Endothelial cell of umbilical vein (primary cell): ENCODE results near the gene GTF2H4. TPM values are rescaled to one million over a fixed set of nuclear protein-coding genes. Genes with fewer than 3 reads are reported as not detected.

Source experiments
- BruUV-seq: library from RNA; stranded (reverse); fragments of 400-500 nt; replicated peaks from 2 replicates; lab custom pipeline; 2021; lab: Mats Ljungman, UMichigan
- CTCF ChIA-PET: fragments of 300-600, 350-600 bp; sonication (Branson Sonifier 250); formaldehyde crosslinking; loops from one replicate; lab custom pipeline; 2021; ENCODE audit warnings: antibody characterized with exemption, inconsistent platforms; lab: Charles Lee
- POLR2A ChIA-PET: fragments of 300-600, 350-600 bp; sonication (Branson Sonifier 250); formaldehyde crosslinking; loops from one replicate; lab custom pipeline; 2021; ENCODE audit warnings: antibody characterized with exemption, inconsistent platforms; lab: Charles Lee
- DNase-seq: peaks from one replicate; pipeline ENCODE4 v3.0.0-alpha.2; 2011; ENCODE audit warnings: low read depth, low spot score
- FAIRE-seq: peaks from 2 replicates; lab custom pipeline; 2011; peaks lifted over from hg19 to GRCh38; lab: Jason Lieb, UNC
- H2AFZ ChIP-seq: 2 replicates; pipeline ENCODE4 v1.6.0; 2012; ENCODE audit warnings: low read depth, low read length, control low read depth, inconsistent platforms
- H3K27ac ChIP-seq: 2 replicates; pipeline ENCODE4 v1.5.1; 2011; ENCODE audit warnings: low read depth, mild to moderate bottlenecking, control low read depth, low read length, moderate library complexity; ENCODE audit not compliant: insufficient read depth
- H3K27me3 ChIP-seq, 2 experiments: 2 replicates each; pipeline versions ENCODE4 v1.6.0 to v1.6.1; 2011; ENCODE audit warnings: low read length in 2 of 2, mixed read lengths in 1 of 2; ENCODE audit not compliant: control insufficient read depth in 2 of 2, insufficient read depth in 2 of 2
- H3K36me3 ChIP-seq, 2 experiments: 2 replicates in 1 of 2; 3 replicates in 1 of 2; pipeline ENCODE4 v1.5.1; 2011; ENCODE audit warnings: low read length in 2 of 2, mild to moderate bottlenecking in 1 of 2, moderate library complexity in 1 of 2; ENCODE audit not compliant: control insufficient read depth in 2 of 2, insufficient read depth in 2 of 2; ENCODE audit errors: extremely low read depth in 1 of 2
- H3K4me1 ChIP-seq: 3 replicates; pipeline ENCODE4 v1.5.1; 2011; ENCODE audit warnings: mild to moderate bottlenecking, low read length; ENCODE audit not compliant: control insufficient read depth, insufficient read depth; ENCODE audit errors: extremely low read depth
- H3K4me2 ChIP-seq: 2 replicates; pipeline ENCODE4 v1.6.1; 2011; ENCODE audit warnings: low read length, control low read depth, mixed read lengths; ENCODE audit not compliant: insufficient read depth
- H3K4me3 ChIP-seq, 3 experiments: fragments of 200-600 bp in 1 of 3; sonication (generic), shearing (Covaris generic) in 1 of 3; replicated peaks in 1 of 3; 2 replicates each; pipeline ENCODE4 v1.5.1; 2011 to 2016; ENCODE audit warnings: control low read depth in 3 of 3, low read length in 3 of 3, mild to moderate bottlenecking in 2 of 3, inconsistent platforms in 1 of 3, low read depth in 1 of 3, moderate library complexity in 1 of 3; ENCODE audit not compliant: insufficient read depth in 1 of 3
- H3K79me2 ChIP-seq: 2 replicates; pipeline ENCODE4 v1.6.0; 2012; ENCODE audit warnings: low read length, inconsistent platforms; ENCODE audit not compliant: control insufficient read depth, insufficient read depth
- H3K9ac ChIP-seq: replicated peaks from 2 replicates; pipeline ENCODE3; 2011; ENCODE audit warnings: low read length, control low read depth; ENCODE audit not compliant: insufficient read depth; ENCODE audit errors: extremely low read depth
- H3K9me1 ChIP-seq: replicated peaks from 3 replicates; pipeline ENCODE4 v1.6.0; 2011; ENCODE audit warnings: mild to moderate bottlenecking, low read length; ENCODE audit not compliant: control insufficient read depth, insufficient read depth; ENCODE audit errors: extremely low read depth
- H3K9me3 ChIP-seq: replicated peaks from 2 replicates; pipeline ENCODE4 v1.5.1; 2012; ENCODE audit warnings: low read length, inconsistent platforms; ENCODE audit not compliant: control insufficient read depth, insufficient read depth
- H4K20me1 ChIP-seq: replicated peaks from 2 replicates; pipeline ENCODE3; 2011; ENCODE audit warnings: mild to moderate bottlenecking, low read length; ENCODE audit not compliant: control insufficient read depth, insufficient read depth; ENCODE audit errors: extremely low read depth
- EZH2 ChIP-seq: IDR thresholded peaks from 2 replicates; pipeline ENCODE4 v1.6.1; 2012; ENCODE audit warnings: borderline replicate concordance, low read depth, mild to moderate bottlenecking, moderate library complexity, low read length, inconsistent platforms; ENCODE audit not compliant: severe bottlenecking
- FOS ChIP-seq: IDR thresholded peaks from 2 replicates; pipeline ENCODE4 v1.6.1; 2011; ENCODE audit warnings: mild to moderate bottlenecking, low read length, moderate library complexity, borderline replicate concordance; ENCODE audit not compliant: insufficient read depth
- GATA2 ChIP-seq: IDR thresholded peaks from 2 replicates; pipeline ENCODE4 v1.7.0; 2011; ENCODE audit warnings: low read depth, mild to moderate bottlenecking, moderate library complexity, mixed read lengths, low read length; ENCODE audit not compliant: insufficient read length, insufficient read depth
- JUN ChIP-seq: IDR thresholded peaks from 2 replicates; pipeline ENCODE4 v1.6.1; 2011; ENCODE audit warnings: borderline replicate concordance, low read depth; ENCODE audit not compliant: insufficient read length, insufficient read depth
- MYC ChIP-seq: IDR thresholded peaks from one replicate; pipeline ENCODE4 v1.6.1; 2011; ENCODE audit warnings: mild to moderate bottlenecking, low read depth, low read length
- POLR2A ChIP-seq: IDR thresholded peaks from 2 replicates; pipeline ENCODE4 v1.6.1; 2012; ENCODE audit warnings: low read depth, mild to moderate bottlenecking, control low read depth, low read length
- POLR2AphosphoS5 ChIP-seq: IDR thresholded peaks from 2 replicates; pipeline ENCODE4 v1.6.1; 2012; ENCODE audit warnings: low read depth, mild to moderate bottlenecking, control low read depth, low read length, moderate library complexity; ENCODE audit not compliant: insufficient read depth
- dilution Hi-C: fragments of 300-500 bp; cut with MboI; formaldehyde crosslinking; loops from one replicate; pipeline ENCODE4 v1.15.0; 2019; ENCODE audit warnings: low sequenced_read_pairs; ENCODE audit not compliant: extremely low pct_ligation_motif_present
- intact Hi-C: fragments of 100-400 bp; cut with micrococcal nuclease; formaldehyde crosslinking; loops from one replicate; pipeline ENCODE4 v1.10.0; 2022
- polyA plus RNA-seq, 4 experiments: library from polyadenylated mRNA; depleted of rRNA in 3 of 4; stranded (reverse) in 3 of 4; unstranded in 1 of 4; fragments of >200 nt; gene quantifications; 2 replicates each; pipeline versions ENCODE4 v1.2.1 to v1.2.3, GENCODE V29; 2011 to 2012; ENCODE audit warnings: missing spikeins in 1 of 4
- total RNA-seq: library from RNA; stranded (reverse); gene quantifications from 2 replicates; pipeline ENCODE4 v1.2.3, GENCODE V29; 2021
- TF ChIP-seq, protein P1 (sequence below), 2 donors: IDR thresholded peaks; 1 replicate in 1 of 2; 2 replicates in 1 of 2; pipeline ENCODE4 v1.5.1; 2011; ENCODE audit warnings: low read length in 2 of 2, mild to moderate bottlenecking in 2 of 2, moderate library complexity in 2 of 2, control low read depth in 1 of 2, inconsistent platforms in 1 of 2, low read depth in 1 of 2; ENCODE audit not compliant: insufficient read depth in 1 of 2; ENCODE audit errors: extremely low read depth in 1 of 2
- TF ChIP-seq, protein P2 (sequence below): IDR thresholded peaks from 2 replicates; pipeline ENCODE4 v1.6.1; 2011; ENCODE audit not compliant: insufficient read depth, insufficient read length

GTF2H4 gene
- total and polyA plus RNA-seq, 2 donors (not counting 3 experiments of a cell fraction or from before 2014, with no cell fraction given), result 40.5 to 52.6 TPM

DNA sequence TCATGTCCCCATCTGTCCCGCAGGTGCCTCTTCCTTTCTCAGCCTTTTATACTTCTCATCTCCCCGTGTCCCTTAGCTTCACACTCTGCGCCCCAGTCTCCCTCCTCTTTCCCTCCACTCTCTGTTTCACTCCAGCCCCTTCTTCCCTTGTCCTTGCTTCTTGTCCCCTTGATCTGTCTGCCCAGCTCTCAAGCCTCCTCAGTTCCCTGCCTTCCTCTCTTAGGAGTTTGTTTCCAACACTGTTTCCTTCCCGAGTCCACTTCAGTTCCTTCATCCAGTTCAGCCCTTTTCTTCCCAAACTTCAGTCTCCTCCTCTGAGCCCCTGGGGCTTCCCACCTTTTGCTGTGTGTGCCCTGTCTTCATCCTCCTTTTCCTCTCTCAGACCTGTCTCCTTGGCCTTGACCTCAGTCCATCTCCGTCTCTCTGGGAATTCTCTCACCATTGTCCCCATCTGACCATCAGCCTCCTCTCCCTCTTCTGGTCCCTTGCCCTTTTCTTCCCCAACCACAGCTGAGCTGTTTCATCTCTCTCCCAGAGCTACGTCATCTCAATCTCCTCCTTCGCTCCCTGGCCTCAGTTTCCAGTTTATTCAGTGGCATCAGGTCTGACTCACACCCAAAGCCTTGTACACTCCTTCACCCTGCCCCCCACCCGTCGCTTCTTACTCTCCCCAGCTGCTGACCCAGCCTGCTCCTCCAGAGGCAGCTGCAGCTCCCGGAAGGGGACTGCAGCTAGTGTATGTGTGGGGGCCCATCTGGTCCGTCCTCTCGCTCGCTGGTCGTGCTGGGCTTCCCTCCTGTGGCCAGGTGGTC lies 26.4 kb upstream of the GTF2H4 start:
- peaks cover 0 to 2% of the 10 kb centered on the region in 2 experiments for H3K27me3 ChIP-seq
- no peaks in the 10 kb centered on the region for H3K9me1 ChIP-seq
- no peak overlapping the region for H3K9ac ChIP-seq
- H3K36me3 ChIP-seq, result no peaks in the 10 kb centered on the region
- ChIA-PET POLR2A (no interaction called here), CTCF (interaction anchor here (0.8 to 7.0 kb wide), 6 partner anchors 31 to 205 kb away, joined by 3 to 36 read pairs (median 3); no protein-coding TSS in a partner anchor)
- dilution Hi-C loops (loop anchor here (25.0 kb wide), 1 partner anchor 144 kb away; the partner anchor contains the start of genes FLOT1 and IER3), intact Hi-C loops (no loop called here)
- TF ChIP-seq GATA2, result no peak
- TF ChIP-seq, protein P1, sequence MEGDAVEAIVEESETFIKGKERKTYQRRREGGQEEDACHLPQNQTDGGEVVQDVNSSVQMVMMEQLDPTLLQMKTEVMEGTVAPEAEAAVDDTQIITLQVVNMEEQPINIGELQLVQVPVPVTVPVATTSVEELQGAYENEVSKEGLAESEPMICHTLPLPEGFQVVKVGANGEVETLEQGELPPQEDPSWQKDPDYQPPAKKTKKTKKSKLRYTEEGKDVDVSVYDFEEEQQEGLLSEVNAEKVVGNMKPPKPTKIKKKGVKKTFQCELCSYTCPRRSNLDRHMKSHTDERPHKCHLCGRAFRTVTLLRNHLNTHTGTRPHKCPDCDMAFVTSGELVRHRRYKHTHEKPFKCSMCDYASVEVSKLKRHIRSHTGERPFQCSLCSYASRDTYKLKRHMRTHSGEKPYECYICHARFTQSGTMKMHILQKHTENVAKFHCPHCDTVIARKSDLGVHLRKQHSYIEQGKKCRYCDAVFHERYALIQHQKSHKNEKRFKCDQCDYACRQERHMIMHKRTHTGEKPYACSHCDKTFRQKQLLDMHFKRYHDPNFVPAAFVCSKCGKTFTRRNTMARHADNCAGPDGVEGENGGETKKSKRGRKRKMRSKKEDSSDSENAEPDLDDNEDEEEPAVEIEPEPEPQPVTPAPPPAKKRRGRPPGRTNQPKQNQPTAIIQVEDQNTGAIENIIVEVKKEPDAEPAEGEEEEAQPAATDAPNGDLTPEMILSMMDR (IDR thresholded peaks at IDR 0.05; ENCODE audit: extremely low read depth in 1 of 2, insufficient read depth in 1 of 2, low read depth in 1 of 2, low read length in 2 of 2), result no peak
- no peak for TF ChIP-seq MYC
- no peak for TF ChIP-seq FOS
- no peak for TF ChIP-seq JUN
- TF ChIP-seq, protein P2, sequence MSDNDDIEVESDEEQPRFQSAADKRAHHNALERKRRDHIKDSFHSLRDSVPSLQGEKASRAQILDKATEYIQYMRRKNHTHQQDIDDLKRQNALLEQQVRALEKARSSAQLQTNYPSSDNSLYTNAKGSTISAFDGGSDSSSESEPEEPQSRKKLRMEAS, result no peak
- no peak for TF ChIP-seq EZH2
- no peak for TF ChIP-seq POLR2AphosphoS5
- TF ChIP-seq POLR2A, result no peak
- no peak overlapping the region for H3K27ac ChIP-seq
- H4K20me1 ChIP-seq, result no peaks in the 10 kb centered on the region
- H3K9me3 ChIP-seq, result no peaks in the 10 kb centered on the region
- no peak overlapping the region for H3K4me3 ChIP-seq
- DNase-seq (no peak), FAIRE-seq (no peak)
- H3K4me2 ChIP-seq, result no peak overlapping the region
- BruUV-seq, result no TSS peak
- no peaks in the 10 kb centered on the region for H3K79me2 ChIP-seq
- H3K4me1 ChIP-seq, result peaks cover 12% of the 10 kb centered on the region
- H2AFZ ChIP-seq, result no peak overlapping the region
